ENCODE results near the gene TRAF5.

- no peak for TF ChIP-seq MAFK (IDR thresholded peaks at IDR 0.05; ENCODE audit: partially characterized antibody)
- no peak for TF ChIP-seq CTCF (IDR thresholded peaks at IDR 0.05)
- no peak for TF ChIP-seq CHD4 (IDR thresholded peaks at IDR 0.05; ENCODE audit: borderline replicate concordance)
- TF ChIP-seq REST (IDR thresholded peaks at IDR 0.05) = no peak
- TF ChIP-seq RAD21 (conservative IDR thresholded peaks at IDR 0.05 in 1 of 2, IDR thresholded peaks at IDR 0.05 in 1 of 2) = no peak
- no peak for TF ChIP-seq NPAS2 (CRISPR knock-in tag; IDR thresholded peaks at IDR 0.05; ENCODE audit: borderline replicate concordance)
These were observed 17.6 kb downstream of the TRAF5 start for GRCh38 chr1:211344152-211344618.
